ENCODE measurements around the gene ADCY10.
"Not testable (repeated sequence)": the region's sequence is repeated elsewhere in the genome, so short reads cannot be mapped to it uniquely, and the experiment has no call there.

ADCY10 gene

GRCh38 chr1:167825419-167826079 lies 88.4 kb downstream of the ADCY10 start:
- in situ Hi-C loops (cut with MboI; ENCODE audit: low pct_unique_long_range_greater_than_20kb, low sequenced_read_pairs) = no loop called here
- no peak for DNase-seq

GRCh38 chr1:167824163-167824794 lies 89.7 kb downstream of the ADCY10 start:
- in situ Hi-C loops (cut with MboI; ENCODE audit: low pct_unique_long_range_greater_than_20kb, low sequenced_read_pairs) = no loop called here
- no peak for DNase-seq

- in situ Hi-C loops (cut with MboI; ENCODE audit: low pct_unique_long_range_greater_than_20kb, low sequenced_read_pairs) = no loop called here
- DNase-seq = peak; percentile 30
These were observed 91.8 kb downstream of the ADCY10 start for GRCh38 chr1:167821969-167822685.

GRCh38 chr1:167821356-167821685 lies 92.6 kb downstream of the ADCY10 start:
- no peak for DNase-seq
- in situ Hi-C loops (cut with MboI; ENCODE audit: low pct_unique_long_range_greater_than_20kb, low sequenced_read_pairs) = no loop called here

- in situ Hi-C loops (cut with MboI; ENCODE audit: low pct_unique_long_range_greater_than_20kb, low sequenced_read_pairs) = no loop called here
These were observed 93.1 kb downstream of the ADCY10 start for GRCh38 chr1:167820684-167821355.

GRCh38 chr1:167819849-167820683 lies 93.9 kb downstream of the ADCY10 start:
- in situ Hi-C loops (cut with MboI; ENCODE audit: low pct_unique_long_range_greater_than_20kb, low sequenced_read_pairs) = no loop called here
- DNase-seq = peak; percentile 53

More at GRCh38 chr1:167820684-167821355, 93.1 kb downstream of the ADCY10 start:
- no peak for DNase-seq

GRCh38 chr1:167815650-167816049 lies 98.3 kb downstream of the ADCY10 start:
- in situ Hi-C loops (cut with MboI; ENCODE audit: low pct_unique_long_range_greater_than_20kb, low sequenced_read_pairs) = no loop called here
- DNase-seq = no peak

GRCh38 chr1:167812972-167813371 lies 101.0 kb downstream of the ADCY10 start:
- in situ Hi-C loops (cut with MboI; ENCODE audit: low pct_unique_long_range_greater_than_20kb, low sequenced_read_pairs) = no loop called here

GRCh38 chr1:167808690-167809089 lies 105.2 kb downstream of the ADCY10 start:
- in situ Hi-C loops (cut with MboI; ENCODE audit: low pct_unique_long_range_greater_than_20kb, low sequenced_read_pairs) = no loop called here
- DNase-seq = no peak

More at GRCh38 chr1:167812972-167813371, 101.0 kb downstream of the ADCY10 start:
- no peak for DNase-seq

GRCh38 chr1:167808104-167808503 lies 105.8 kb downstream of the ADCY10 start:
- in situ Hi-C loops (cut with MboI; ENCODE audit: low pct_unique_long_range_greater_than_20kb, low sequenced_read_pairs) = no loop called here
- DNase-seq = no peak

GRCh38 chr1:167806676-167807075 lies 107.3 kb downstream of the ADCY10 start:
- in situ Hi-C loops (cut with MboI; ENCODE audit: low pct_unique_long_range_greater_than_20kb, low sequenced_read_pairs); DNase-seq: not testable (repeated sequence)

- DNase-seq; in situ Hi-C loops (cut with MboI; ENCODE audit: low pct_unique_long_range_greater_than_20kb, low sequenced_read_pairs): not testable (repeated sequence)
These were observed 107.7 kb downstream of the ADCY10 start for GRCh38 chr1:167806235-167806634.

- DNase-seq = peak; percentile 86
- in situ Hi-C loops (cut with MboI; ENCODE audit: low pct_unique_long_range_greater_than_20kb, low sequenced_read_pairs) = no loop called here
These were observed 108.8 kb downstream of the ADCY10 start for GRCh38 chr1:167805041-167805556.

- in situ Hi-C loops (cut with MboI; ENCODE audit: low pct_unique_long_range_greater_than_20kb, low sequenced_read_pairs) = no loop called here
- DNase-seq = peak; percentile 96
These were observed 110.4 kb downstream of the ADCY10 start for GRCh38 chr1:167803358-167804207.

- DNase-seq = no peak
- in situ Hi-C loops (cut with MboI; ENCODE audit: low pct_unique_long_range_greater_than_20kb, low sequenced_read_pairs) = no loop called here
These were observed 111.7 kb downstream of the ADCY10 start for GRCh38 chr1:167802235-167802634.

- DNase-seq = no peak
- in situ Hi-C loops (cut with MboI; ENCODE audit: low pct_unique_long_range_greater_than_20kb, low sequenced_read_pairs) = no loop called here
These were observed 113.7 kb downstream of the ADCY10 start for GRCh38 chr1:167800251-167800650.

- in situ Hi-C loops (cut with MboI; ENCODE audit: low pct_unique_long_range_greater_than_20kb, low sequenced_read_pairs) = no loop called here
These were observed 114.2 kb downstream of the ADCY10 start for GRCh38 chr1:167799747-167800146.

GRCh38 chr1:167798952-167799351 lies 115.0 kb downstream of the ADCY10 start:
- in situ Hi-C loops (cut with MboI; ENCODE audit: low pct_unique_long_range_greater_than_20kb, low sequenced_read_pairs) = no loop called here
- DNase-seq = no peak

More at GRCh38 chr1:167799747-167800146, 114.2 kb downstream of the ADCY10 start:
- no peak for DNase-seq
